PC-3 (cell line): ENCODE measurements around the gene DENND4B. TPM values are rescaled to one million over a fixed set of nuclear protein-coding genes. Genes with fewer than 3 reads are reported as not detected.

ENCODE experiments used
- ATAC-seq: fragments of 200-7000 bp; cut with Tn5 transposase; 2 replicates; pipeline ENCODE4 v1.9.1; 2020; ENCODE audit warnings: mild to moderate bottlenecking, moderate library complexity
- BruUV-seq: library from RNA; stranded (reverse); fragments of 400-500 nt; replicated peaks from 2 replicates; lab custom pipeline; 2021; lab: Mats Ljungman, UMichigan
- CTCF ChIA-PET: fragments of 300-600 bp; sonication (Branson Sonifier 250); formaldehyde crosslinking; loops from one replicate; lab custom pipeline; 2022; ENCODE audit warnings: antibody characterized with exemption; lab: Charles Lee
- POLR2A ChIA-PET: fragments of 300-600 bp; sonication (Branson Sonifier 250); formaldehyde crosslinking; loops from one replicate; lab custom pipeline; 2022; ENCODE audit warnings: antibody characterized with exemption; ENCODE audit not compliant: unreplicated experiment; lab: Charles Lee
- DNase-seq: peaks from one replicate; pipeline ENCODE4 v3.0.0-alpha.2; 2015
- H2AFZ ChIP-seq: fragments of 300-600 bp; sonication (generic); 2 replicates; pipeline ENCODE4 v1.6.0; 2016; ENCODE audit warnings: antibody characterized with exemption, low read length
- H3F3A ChIP-seq: fragments of 300-600 bp; sonication (generic); one replicate; pipeline ENCODE4 v1.6.0; 2017; ENCODE audit warnings: antibody characterized with exemption, low read length, control low read depth, mild to moderate bottlenecking; ENCODE audit not compliant: unreplicated experiment
- H3K27ac ChIP-seq: fragments of 300-600 bp; sonication (generic); 2 replicates; pipeline ENCODE4 v1.5.1; 2016; ENCODE audit warnings: mild to moderate bottlenecking, low read length
- H3K27me3 ChIP-seq: fragments of 300-600 bp; sonication (generic); 2 replicates; pipeline ENCODE4 v1.6.1; 2016; ENCODE audit warnings: low read length, mixed read lengths
- H3K36me3 ChIP-seq: fragments of 300-600 bp; sonication (generic); 2 replicates; pipeline ENCODE4 v1.6.1; 2016; ENCODE audit warnings: low read depth, mixed run types, low read length, mixed read lengths
- H3K4me1 ChIP-seq: fragments of 300-600 bp; sonication (generic); 2 replicates; pipeline ENCODE4 v1.5.1; 2016; ENCODE audit warnings: low read length; ENCODE audit not compliant: insufficient read depth
- H3K4me2 ChIP-seq: fragments of 300-600 bp; sonication (generic); 2 replicates; pipeline ENCODE4 v1.6.0; 2016; ENCODE audit warnings: low read length
- H3K4me3 ChIP-seq: fragments of 300-600 bp; sonication (generic); 2 replicates; pipeline ENCODE4 v1.5.1; 2016; ENCODE audit warnings: mild to moderate bottlenecking, low read length, mixed read lengths
- H3K79me2 ChIP-seq: fragments of 300-600 bp; sonication (generic); 2 replicates; pipeline ENCODE4 v1.6.1; 2017; ENCODE audit warnings: low read length, mixed read lengths
- H3K9ac ChIP-seq: fragments of 300-600 bp; sonication (generic); 2 replicates; pipeline ENCODE4 v1.6.0; 2016; ENCODE audit warnings: mild to moderate bottlenecking, low read length
- H3K9me2 ChIP-seq: fragments of 300-600 bp; sonication (generic); replicated peaks from 2 replicates; pipeline ENCODE4 v1.6.1; 2016; ENCODE audit warnings: mixed run types, low read length, mixed read lengths
- H3K9me3 ChIP-seq: fragments of 300-600 bp; sonication (generic); 2 replicates; pipeline ENCODE4 v1.6.1; 2016; ENCODE audit warnings: low read length, mixed read lengths
- H4K20me1 ChIP-seq: fragments of 300-600 bp; sonication (generic); 2 replicates; pipeline ENCODE4 v1.6.1; 2016; ENCODE audit warnings: low read length, mixed read lengths
- EZH2 ChIP-seq: fragments of 300-600 bp; sonication (generic); IDR thresholded peaks from one replicate; pipeline ENCODE4 v1.6.1; 2017; ENCODE audit warnings: antibody characterized with exemption, mild to moderate bottlenecking, low read length; ENCODE audit not compliant: unreplicated experiment
- EZH2phosphoT487 ChIP-seq: fragments of 300-600 bp; sonication (generic); IDR thresholded peaks from 2 replicates; pipeline ENCODE4 v1.6.1; 2018; ENCODE audit warnings: mild to moderate bottlenecking, antibody characterized with exemption, low read length, borderline replicate concordance
- intact Hi-C: fragments of 100-400 bp; cut with micrococcal nuclease; formaldehyde crosslinking; loops from 2 replicates; pipeline ENCODE4 v1.9.0; 2023
- total RNA-seq: library from RNA; depleted of rRNA; stranded (reverse); fragments of >200 nt; gene quantifications from 2 replicates; pipeline ENCODE4 v1.2.3, GENCODE V29; 2014
- TF ChIP-seq, protein P1 (sequence below): fragments of 300-600 bp; sonication (generic); conservative IDR thresholded peaks from 2 replicates; pipeline ENCODE4 v1.5.1; 2017; ENCODE audit warnings: antibody characterized with exemption, low read depth, mild to moderate bottlenecking, low read length

The DENND4B gene
- total RNA-seq, 1 experiment from 2014 or later, result 27.3 TPM

GRCh38 chr1:153970346-153970745 lies 23.8 kb upstream of the DENND4B start:
- no peaks in the 10 kb centered on the region for H3K9me3 ChIP-seq
- ChIA-PET POLR2A (interaction anchor here (0.6 kb wide), 1 partner anchor 12 kb away, joined by 4 read pairs; no protein-coding TSS in a partner anchor), CTCF (no interaction called here)
- peaks cover 18% of the 10 kb centered on the region for H3K36me3 ChIP-seq
- H3K4me3 ChIP-seq, result no peak overlapping the region
- ATAC-seq, result no peak
- no peak overlapping the region for H3K9ac ChIP-seq
- no peak overlapping the region for H3K4me2 ChIP-seq
- H3K9me2 ChIP-seq, result no peaks in the 10 kb centered on the region
- BruUV-seq, result no TSS peak
- DNase-seq, result no peak
- H2AFZ ChIP-seq, result no peak overlapping the region
- H3K4me1 ChIP-seq, result peaks cover 24% of the 10 kb centered on the region
- TF ChIP-seq, protein P1, sequence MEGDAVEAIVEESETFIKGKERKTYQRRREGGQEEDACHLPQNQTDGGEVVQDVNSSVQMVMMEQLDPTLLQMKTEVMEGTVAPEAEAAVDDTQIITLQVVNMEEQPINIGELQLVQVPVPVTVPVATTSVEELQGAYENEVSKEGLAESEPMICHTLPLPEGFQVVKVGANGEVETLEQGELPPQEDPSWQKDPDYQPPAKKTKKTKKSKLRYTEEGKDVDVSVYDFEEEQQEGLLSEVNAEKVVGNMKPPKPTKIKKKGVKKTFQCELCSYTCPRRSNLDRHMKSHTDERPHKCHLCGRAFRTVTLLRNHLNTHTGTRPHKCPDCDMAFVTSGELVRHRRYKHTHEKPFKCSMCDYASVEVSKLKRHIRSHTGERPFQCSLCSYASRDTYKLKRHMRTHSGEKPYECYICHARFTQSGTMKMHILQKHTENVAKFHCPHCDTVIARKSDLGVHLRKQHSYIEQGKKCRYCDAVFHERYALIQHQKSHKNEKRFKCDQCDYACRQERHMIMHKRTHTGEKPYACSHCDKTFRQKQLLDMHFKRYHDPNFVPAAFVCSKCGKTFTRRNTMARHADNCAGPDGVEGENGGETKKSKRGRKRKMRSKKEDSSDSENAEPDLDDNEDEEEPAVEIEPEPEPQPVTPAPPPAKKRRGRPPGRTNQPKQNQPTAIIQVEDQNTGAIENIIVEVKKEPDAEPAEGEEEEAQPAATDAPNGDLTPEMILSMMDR, result no peak
- TF ChIP-seq EZH2phosphoT487 (no peak), EZH2 (no peak)
- H3K27me3 ChIP-seq, result no peaks in the 10 kb centered on the region
- intact Hi-C loops, result no loop called here
- H3K79me2 ChIP-seq, result peaks cover 27% of the 10 kb centered on the region
- no peaks in the 10 kb centered on the region for H3F3A ChIP-seq
- no peak overlapping the region for H3K27ac ChIP-seq
- no peaks in the 10 kb centered on the region for H4K20me1 ChIP-seq

DNA sequence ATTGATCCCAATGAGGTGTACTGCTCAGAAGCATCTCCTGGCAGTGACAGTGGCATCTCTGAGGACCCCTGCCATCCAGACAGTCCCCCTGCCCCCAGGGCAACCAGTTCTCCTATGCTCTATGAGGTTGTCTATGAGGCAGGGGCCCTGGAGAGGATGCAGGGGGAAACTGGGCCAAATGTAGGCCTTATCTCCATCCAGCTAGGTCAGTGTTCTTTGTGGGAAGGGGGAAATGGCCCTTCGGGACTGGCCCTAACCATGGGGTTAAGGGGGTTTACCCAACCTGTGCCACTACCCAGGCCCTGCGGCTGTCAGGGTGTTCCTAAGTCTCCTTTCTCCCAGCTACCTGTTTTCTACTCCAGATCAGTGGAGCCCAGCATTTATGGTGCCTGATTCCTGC lies 22.5 kb upstream of the DENND4B start:
- no peaks in the 10 kb centered on the region for H3F3A ChIP-seq
- peaks cover 8% of the 10 kb centered on the region for H3K36me3 ChIP-seq
- no peaks in the 10 kb centered on the region for H3K9me3 ChIP-seq
- intact Hi-C loops, result loop anchor here (1.0 kb wide), 1 partner anchor 8 kb away; the partner anchor contains the start of gene JTB
- DNase-seq, result no peak
- H3K79me2 ChIP-seq, result peaks cover 39% of the 10 kb centered on the region
- no peak for TF ChIP-seq EZH2
- TF ChIP-seq EZH2phosphoT487, result no peak
- TF ChIP-seq, protein P1, result no peak
- BruUV-seq, result no TSS peak
- H3K4me3 ChIP-seq, result peak overlapping the region; percentile 71
- ChIA-PET CTCF (interaction anchor here (0.6 kb wide), 1 partner anchor 22 kb away, joined by 5 read pairs; the partner anchor contains the start of gene DENND4B), POLR2A (interaction anchor here (2.2 kb wide), 1 partner anchor 9 kb away, joined by 13 read pairs; the partner anchor contains the start of gene JTB)
- H3K9me2 ChIP-seq, result no peaks in the 10 kb centered on the region
- H3K4me1 ChIP-seq, result peaks cover 24% of the 10 kb centered on the region
- peak overlapping the region; percentile 93 for H3K4me2 ChIP-seq
- ATAC-seq, result no peak
- H4K20me1 ChIP-seq, result no peaks in the 10 kb centered on the region
- H2AFZ ChIP-seq, result 0 out of 2 replicates have a peak overlapping the region, but pooled peaks have one; percentile 80
- no peaks in the 10 kb centered on the region for H3K27me3 ChIP-seq
- H3K9ac ChIP-seq, result no peak overlapping the region; the same call in 1 of the 2 replicates
- no peak overlapping the region for H3K27ac ChIP-seq

- H3F3A ChIP-seq, result no peaks in the 10 kb centered on the region
- peaks cover 24% of the 10 kb centered on the region for H3K4me1 ChIP-seq
- H3K9ac ChIP-seq, result peak overlapping the region; percentile 77
- H3K79me2 ChIP-seq, result peaks cover 39% of the 10 kb centered on the region
- no peak for TF ChIP-seq EZH2
- TF ChIP-seq EZH2phosphoT487, result no peak
- TF ChIP-seq, protein P1, result no peak
- DNase-seq, result no peak
- no peaks in the 10 kb centered on the region for H3K9me2 ChIP-seq
- POLR2A ChIA-PET, result interaction anchor here (2.2 kb wide), 1 partner anchor 9 kb away, joined by 13 read pairs; the partner anchor contains the start of gene JTB
- peak overlapping the region; percentile 80 for H2AFZ ChIP-seq
- no TSS peak for BruUV-seq
- no peaks in the 10 kb centered on the region for H3K9me3 ChIP-seq
- H3K27me3 ChIP-seq, result no peaks in the 10 kb centered on the region
- intact Hi-C loops, result loop anchor here (1.0 kb wide), 1 partner anchor 9 kb away; the partner anchor contains the start of gene JTB
- no peak for ATAC-seq
- H3K27ac ChIP-seq, result peak overlapping the region; percentile 81
- H4K20me1 ChIP-seq, result no peaks in the 10 kb centered on the region
- CTCF ChIA-PET, result interaction anchor here (1.5 kb wide), 1 partner anchor 18 kb away, joined by 7 read pairs; the partner anchor contains the start of gene RAB13
- peak overlapping the region; percentile 93 for H3K4me2 ChIP-seq
- peak overlapping the region; percentile 71 for H3K4me3 ChIP-seq
- H3K36me3 ChIP-seq, result peaks cover 3% of the 10 kb centered on the region; the same call in 1 of the 2 replicates
Measured at GRCh38 chr1:153968408-153968807, 21.9 kb upstream of the DENND4B start.
